T-helper 9 cell (primary cell): ENCODE measurements around the gene IQCM.

Source experiments
- DNase-seq: peaks from one replicate; pipeline ENCODE4 v3.0.0-alpha.2; 2020

The IQCM gene

GRCh38 chr4:149768477-149768876 lies 47.2 kb downstream of the IQCM start:
- no peak for DNase-seq

GRCh38 chr4:149766135-149766534 lies 49.5 kb downstream of the IQCM start:
- no peak for DNase-seq

GRCh38 chr4:149765630-149766029 lies 50.0 kb downstream of the IQCM start:
- no peak for DNase-seq

- DNase-seq: no peak
Measured at GRCh38 chr4:149755969-149756368, 59.7 kb downstream of the IQCM start.

GRCh38 chr4:149754526-149754925 lies 61.1 kb downstream of the IQCM start:
- no peak for DNase-seq

GRCh38 chr4:149752729-149753128 lies 62.9 kb downstream of the IQCM start:
- no peak for DNase-seq

- no peak for DNase-seq
Measured at GRCh38 chr4:149751174-149751573, 64.5 kb downstream of the IQCM start.

- DNase-seq: no peak
Measured at GRCh38 chr4:149749784-149750183, 65.9 kb downstream of the IQCM start.

GRCh38 chr4:149747646-149748045 lies 68.0 kb downstream of the IQCM start:
- no peak for DNase-seq

- DNase-seq: no peak
Measured at GRCh38 chr4:149746276-149746675, 69.4 kb downstream of the IQCM start.

GRCh38 chr4:149741186-149741831 lies 74.3 kb downstream of the IQCM start:
- no peak for DNase-seq

- no peak for DNase-seq
Measured at GRCh38 chr4:149738156-149738555, 77.5 kb downstream of the IQCM start.

- DNase-seq: no peak
Measured at GRCh38 chr4:149735796-149736195, 79.8 kb downstream of the IQCM start.

GRCh38 chr4:149728444-149728843 lies 87.2 kb downstream of the IQCM start:
- no peak for DNase-seq

- DNase-seq: no peak
Measured at GRCh38 chr4:149727663-149728062, 88.0 kb downstream of the IQCM start.

GRCh38 chr4:149723065-149723464 lies 92.6 kb downstream of the IQCM start:
- no peak for DNase-seq

GRCh38 chr4:149719806-149720205 lies 95.8 kb downstream of the IQCM start:
- no peak for DNase-seq

GRCh38 chr4:149719357-149719756 lies 96.3 kb downstream of the IQCM start:
- no peak for DNase-seq

- DNase-seq: no peak
Measured at GRCh38 chr4:149718500-149718899, 97.1 kb downstream of the IQCM start.

- no peak for DNase-seq
Measured at GRCh38 chr4:149716728-149717127, 98.9 kb downstream of the IQCM start.

GRCh38 chr4:149715822-149716585 lies 99.6 kb downstream of the IQCM start:
- DNase-seq: no peak

GRCh38 chr4:149713031-149713430 lies 102.6 kb downstream of the IQCM start:
- no peak for DNase-seq

GRCh38 chr4:149711593-149712365 lies 103.9 kb downstream of the IQCM start:
- no peak for DNase-seq

- DNase-seq: no peak
Measured at GRCh38 chr4:149709640-149710039, 106.0 kb downstream of the IQCM start.
